Upper lobe of right lung (tissue), 1 donor: ENCODE measurements around the gene NDST4. TPM values are rescaled to one million over a fixed set of nuclear protein-coding genes. Genes with fewer than 3 reads are reported as not detected.

Experiments used
- ATAC-seq: fragments of 200-7000 bp; cut with Tn5 transposase; one replicate; pipeline ENCODE4 v1.9.1; 2020; ENCODE audit warnings: mild to moderate bottlenecking, moderate library complexity
- DNase-seq: peaks from one replicate; pipeline ENCODE4 v3.0.0-alpha.2; 2020
- H3K27ac ChIP-seq: fragments of 200-600 bp; one replicate; pipeline ENCODE4 v1.8.0; 2022
- H3K27me3 ChIP-seq: fragments of 200-600 bp; one replicate; pipeline ENCODE4 v1.8.0; 2022; ENCODE audit warnings: mild to moderate bottlenecking
- H3K36me3 ChIP-seq: fragments of 200-600 bp; one replicate; pipeline ENCODE4 v1.8.0; 2022
- H3K4me1 ChIP-seq: fragments of 200-600 bp; one replicate; pipeline ENCODE4 v1.8.0; 2022
- H3K4me3 ChIP-seq: fragments of 200-600 bp; one replicate; pipeline ENCODE4 v1.8.0; 2022; ENCODE audit warnings: mild to moderate bottlenecking
- H3K9me3 ChIP-seq: fragments of 200-600 bp; one replicate; pipeline ENCODE4 v1.8.0; 2022
- intact Hi-C: fragments of 100-400 bp; cut with DNase I; formaldehyde crosslinking; loops from one replicate; pipeline ENCODE4 v1.11.0; 2022
- total RNA-seq: library from RNA; stranded (reverse); fragmentation: NEBNext Ultra II Directional; extraction: Animal tissue kit (Norgen Biotek cat#: 25700); gene quantifications from one replicate; pipeline ENCODE4 v1.2.1, GENCODE V29; 2021
- TF ChIP-seq, protein P1 (sequence below): fragments of 200-600 bp; IDR thresholded peaks from one replicate; pipeline ENCODE4 v1.8.0; 2022; ENCODE audit warnings: antibody characterized with exemption
- donor health status: DM: no; HTN: yes; CAD: no; lungs with severe emphysema.

NDST4 gene
- total RNA-seq, 1 donor from 2014 or later = not detected

- Histone ChIP-seq H3K27me3 (no peaks in the 10 kb centered on the region), H3K4me1 (no peaks in the 10 kb centered on the region), H3K27ac (no peak overlapping the region), H3K4me3 (no peak overlapping the region), H3K9me3 (no peaks in the 10 kb centered on the region), H3K36me3 (no peaks in the 10 kb centered on the region)
- ATAC-seq (no peak), DNase-seq (no peak)
- TF ChIP-seq, protein P1, sequence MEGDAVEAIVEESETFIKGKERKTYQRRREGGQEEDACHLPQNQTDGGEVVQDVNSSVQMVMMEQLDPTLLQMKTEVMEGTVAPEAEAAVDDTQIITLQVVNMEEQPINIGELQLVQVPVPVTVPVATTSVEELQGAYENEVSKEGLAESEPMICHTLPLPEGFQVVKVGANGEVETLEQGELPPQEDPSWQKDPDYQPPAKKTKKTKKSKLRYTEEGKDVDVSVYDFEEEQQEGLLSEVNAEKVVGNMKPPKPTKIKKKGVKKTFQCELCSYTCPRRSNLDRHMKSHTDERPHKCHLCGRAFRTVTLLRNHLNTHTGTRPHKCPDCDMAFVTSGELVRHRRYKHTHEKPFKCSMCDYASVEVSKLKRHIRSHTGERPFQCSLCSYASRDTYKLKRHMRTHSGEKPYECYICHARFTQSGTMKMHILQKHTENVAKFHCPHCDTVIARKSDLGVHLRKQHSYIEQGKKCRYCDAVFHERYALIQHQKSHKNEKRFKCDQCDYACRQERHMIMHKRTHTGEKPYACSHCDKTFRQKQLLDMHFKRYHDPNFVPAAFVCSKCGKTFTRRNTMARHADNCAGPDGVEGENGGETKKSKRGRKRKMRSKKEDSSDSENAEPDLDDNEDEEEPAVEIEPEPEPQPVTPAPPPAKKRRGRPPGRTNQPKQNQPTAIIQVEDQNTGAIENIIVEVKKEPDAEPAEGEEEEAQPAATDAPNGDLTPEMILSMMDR = no peak
- intact Hi-C loops = no loop called here
Observed at GRCh38 chr4:114874321-114874720, 239.1 kb downstream of the NDST4 start.

GRCh38 chr4:114870987-114871386, 242.4 kb downstream of the NDST4 start:
- intact Hi-C loops = no loop called here
- no peaks in the 10 kb centered on the region for H3K9me3 ChIP-seq
- no peak for ATAC-seq
- no peak overlapping the region for H3K27ac ChIP-seq
- TF ChIP-seq, protein P1 = no peak
- H3K27me3 ChIP-seq = no peaks in the 10 kb centered on the region
- H3K4me1 ChIP-seq = no peaks in the 10 kb centered on the region
- H3K36me3 ChIP-seq = no peaks in the 10 kb centered on the region
- no peak overlapping the region for H3K4me3 ChIP-seq
- no peak for DNase-seq

DNA sequence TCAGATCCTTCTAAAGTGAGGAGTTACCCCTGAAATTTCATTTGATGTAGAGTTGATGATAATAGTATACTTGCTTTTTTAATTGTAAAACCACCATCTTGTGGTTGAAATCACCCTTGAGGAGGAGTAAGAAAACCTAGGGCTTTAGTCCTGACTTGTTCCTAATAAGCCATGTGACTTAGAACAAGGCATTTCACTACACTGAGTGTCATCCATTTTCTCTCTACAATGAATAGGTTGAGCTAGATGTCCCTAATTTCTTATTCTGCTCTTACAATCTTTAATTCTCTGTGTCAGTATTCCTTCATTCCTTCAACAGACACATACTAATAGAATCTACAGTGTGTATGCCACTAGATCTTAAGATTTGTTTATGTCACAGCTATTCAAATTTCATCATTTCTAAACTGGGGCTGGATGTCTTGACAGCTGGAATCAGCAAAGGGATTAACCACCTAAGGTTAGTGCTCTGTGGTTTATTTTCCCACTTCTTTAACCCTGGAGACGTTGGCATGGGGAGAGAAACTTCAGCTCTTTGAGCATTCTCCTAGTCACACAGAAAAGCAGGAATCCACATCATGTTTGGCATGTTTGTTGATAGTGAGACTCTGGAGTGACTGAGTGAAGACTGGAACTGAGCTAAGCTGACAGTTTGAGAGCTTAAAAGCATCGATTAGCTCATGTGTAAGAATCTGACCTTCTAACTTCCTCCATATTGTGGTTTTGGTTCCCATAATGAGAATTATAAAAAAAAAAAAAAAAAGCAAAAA, 246.3 kb downstream of the NDST4 start:
- DNase-seq (no peak), ATAC-seq (no peak)
- H3K27ac ChIP-seq = no peak overlapping the region
- intact Hi-C loops = no loop called here
- no peaks in the 10 kb centered on the region for H3K27me3 ChIP-seq
- H3K4me1 ChIP-seq = no peaks in the 10 kb centered on the region
- TF ChIP-seq, protein P1 = no peak
- H3K4me3 ChIP-seq = no peak overlapping the region
- no peaks in the 10 kb centered on the region for H3K9me3 ChIP-seq
- no peaks in the 10 kb centered on the region for H3K36me3 ChIP-seq

GRCh38 chr4:114864060-114864459, 249.4 kb downstream of the NDST4 start:
- Histone ChIP-seq H3K4me3 (no peak overlapping the region), H3K4me1 (no peaks in the 10 kb centered on the region), H3K27ac (no peak overlapping the region), H3K27me3 (no peaks in the 10 kb centered on the region), H3K36me3 (no peaks in the 10 kb centered on the region), H3K9me3 (no peaks in the 10 kb centered on the region)
- DNase-seq (no peak), ATAC-seq (no peak)
- TF ChIP-seq, protein P1 = no peak
- intact Hi-C loops = no loop called here

- TF ChIP-seq, protein P1 = no peak
- no peak overlapping the region for H3K27ac ChIP-seq
- intact Hi-C loops = no loop called here
- no peaks in the 10 kb centered on the region for H3K27me3 ChIP-seq
- H3K4me3 ChIP-seq = no peak overlapping the region
- H3K9me3 ChIP-seq = no peaks in the 10 kb centered on the region
- ATAC-seq (no peak), DNase-seq (no peak)
- no peaks in the 10 kb centered on the region for H3K4me1 ChIP-seq
- no peaks in the 10 kb centered on the region for H3K36me3 ChIP-seq
Observed at GRCh38 chr4:114860786-114861185, 252.6 kb downstream of the NDST4 start.
